ENCODE measurements around the gene NSF. TPM values are rescaled to one million over a fixed set of nuclear protein-coding genes. Genes with fewer than 3 reads are reported as not detected.
"Not testable (repeated sequence)": the region's sequence is repeated elsewhere in the genome, so short reads cannot be mapped to it uniquely, and the experiment has no call there.

Gene NSF
- total and polyA plus RNA-seq, 4 experiments from 2014 or later, result 14.6 to 67.3 (median 43.9) TPM

GRCh38 chr17:46683653-46684052 is 93.2 kb downstream of the NSF start:
- H3K27me3 ChIP-seq (ENCODE audit: insufficient read depth, low read length); H3K9me3 Mint-ChIP-seq; H3K27me3 Mint-ChIP-seq; H3K36me3 ChIP-seq (ENCODE audit: insufficient read depth, low read length); POLR2A ChIA-PET (ENCODE audit: partially characterized antibody); H3K9me3 ChIP-seq (ENCODE audit: control insufficient read depth in 1 of 2, low read length in 2 of 2); H3K27ac ChIP-seq (ENCODE audit: low read depth, low read length); H3K27ac Mint-ChIP-seq; H3K4me1 ChIP-seq (ENCODE audit: insufficient read depth, low read length); H3K4me3 ChIP-seq (ENCODE audit: low read length in 2 of 2); H3K4me3 Mint-ChIP-seq; intact Hi-C loops (cut with micrococcal nuclease); CTCF ChIA-PET (ENCODE audit: partially characterized antibody); H3K4me1 Mint-ChIP-seq; H3K36me3 Mint-ChIP-seq; DNase-seq: not testable (repeated sequence)

- DNase-seq, result not testable (repeated sequence)
Measured at GRCh38 chr17:46685284-46685683, 94.8 kb downstream of the NSF start.

GRCh38 chr17:46692196-46692595 is 101.7 kb downstream of the NSF start:
- H3K36me3 ChIP-seq (ENCODE audit: insufficient read depth, low read length); H3K36me3 Mint-ChIP-seq; H3K4me3 ChIP-seq (ENCODE audit: low read length in 2 of 2); H3K4me1 ChIP-seq (ENCODE audit: insufficient read depth, low read length); H3K27me3 Mint-ChIP-seq; H3K27ac Mint-ChIP-seq; H3K27ac ChIP-seq (ENCODE audit: low read depth, low read length); H3K9me3 Mint-ChIP-seq; CTCF ChIA-PET (ENCODE audit: partially characterized antibody); H3K4me3 Mint-ChIP-seq; intact Hi-C loops (cut with micrococcal nuclease); H3K4me1 Mint-ChIP-seq; H3K27me3 ChIP-seq (ENCODE audit: insufficient read depth, low read length); DNase-seq; H3K9me3 ChIP-seq (ENCODE audit: control insufficient read depth in 1 of 2, low read length in 2 of 2); POLR2A ChIA-PET (ENCODE audit: partially characterized antibody): not testable (repeated sequence)

More at GRCh38 chr17:46685284-46685683, 94.8 kb downstream of the NSF start:
- H3K27ac Mint-ChIP-seq; H3K27ac ChIP-seq (ENCODE audit: low read depth, low read length); H3K9me3 Mint-ChIP-seq; H3K4me1 ChIP-seq (ENCODE audit: insufficient read depth, low read length); CTCF ChIA-PET (ENCODE audit: partially characterized antibody); H3K27me3 ChIP-seq (ENCODE audit: insufficient read depth, low read length); H3K36me3 ChIP-seq (ENCODE audit: insufficient read depth, low read length); H3K4me1 Mint-ChIP-seq; H3K9me3 ChIP-seq (ENCODE audit: control insufficient read depth in 1 of 2, low read length in 2 of 2); H3K4me3 Mint-ChIP-seq; H3K4me3 ChIP-seq (ENCODE audit: low read length in 2 of 2); POLR2A ChIA-PET (ENCODE audit: partially characterized antibody); H3K36me3 Mint-ChIP-seq; H3K27me3 Mint-ChIP-seq; intact Hi-C loops (cut with micrococcal nuclease): not testable (repeated sequence)

GRCh38 chr17:46693283-46693682 is 102.8 kb downstream of the NSF start:
- H3K4me3 Mint-ChIP-seq; H3K27me3 Mint-ChIP-seq; H3K36me3 ChIP-seq (ENCODE audit: insufficient read depth, low read length); H3K4me1 Mint-ChIP-seq; intact Hi-C loops (cut with micrococcal nuclease); H3K27me3 ChIP-seq (ENCODE audit: insufficient read depth, low read length); H3K27ac Mint-ChIP-seq; H3K4me3 ChIP-seq (ENCODE audit: low read length in 2 of 2); H3K27ac ChIP-seq (ENCODE audit: low read depth, low read length); H3K4me1 ChIP-seq (ENCODE audit: insufficient read depth, low read length); CTCF ChIA-PET (ENCODE audit: partially characterized antibody); H3K9me3 Mint-ChIP-seq; DNase-seq; POLR2A ChIA-PET (ENCODE audit: partially characterized antibody); H3K9me3 ChIP-seq (ENCODE audit: control insufficient read depth in 1 of 2, low read length in 2 of 2); H3K36me3 Mint-ChIP-seq: not testable (repeated sequence)

- POLR2A ChIA-PET (ENCODE audit: partially characterized antibody), result not testable (repeated sequence)
Measured at GRCh38 chr17:46696522-46696921, 106.1 kb downstream of the NSF start.

GRCh38 chr17:46699014-46699413 is 108.5 kb downstream of the NSF start:
- H3K27ac ChIP-seq (ENCODE audit: low read depth, low read length); H3K4me3 ChIP-seq (ENCODE audit: low read length in 2 of 2); H3K4me3 Mint-ChIP-seq; H3K27me3 ChIP-seq (ENCODE audit: insufficient read depth, low read length); CTCF ChIA-PET (ENCODE audit: partially characterized antibody); POLR2A ChIA-PET (ENCODE audit: partially characterized antibody); H3K4me1 ChIP-seq (ENCODE audit: insufficient read depth, low read length); H3K9me3 ChIP-seq (ENCODE audit: control insufficient read depth in 1 of 2, low read length in 2 of 2); H3K27me3 Mint-ChIP-seq; H3K36me3 ChIP-seq (ENCODE audit: insufficient read depth, low read length); DNase-seq; H3K27ac Mint-ChIP-seq; intact Hi-C loops (cut with micrococcal nuclease); H3K9me3 Mint-ChIP-seq; H3K36me3 Mint-ChIP-seq; H3K4me1 Mint-ChIP-seq: not testable (repeated sequence)

More at GRCh38 chr17:46696522-46696921, 106.1 kb downstream of the NSF start:
- H3K9me3 Mint-ChIP-seq; H3K27me3 Mint-ChIP-seq; CTCF ChIA-PET (ENCODE audit: partially characterized antibody); H3K4me1 Mint-ChIP-seq; H3K9me3 ChIP-seq (ENCODE audit: control insufficient read depth in 1 of 2, low read length in 2 of 2); DNase-seq; H3K27me3 ChIP-seq (ENCODE audit: insufficient read depth, low read length); H3K27ac Mint-ChIP-seq; H3K4me3 Mint-ChIP-seq; H3K36me3 Mint-ChIP-seq; H3K27ac ChIP-seq (ENCODE audit: low read depth, low read length); H3K4me1 ChIP-seq (ENCODE audit: insufficient read depth, low read length); H3K36me3 ChIP-seq (ENCODE audit: insufficient read depth, low read length); intact Hi-C loops (cut with micrococcal nuclease); H3K4me3 ChIP-seq (ENCODE audit: low read length in 2 of 2): not testable (repeated sequence)

GRCh38 chr17:46717999-46718398 is 127.5 kb downstream of the NSF start:
- Histone ChIP-seq H3K9me3 (ENCODE audit: control insufficient read depth in 1 of 2, low read length in 2 of 2) (no peaks in the 10 kb centered on the region), H3K4me1 (ENCODE audit: insufficient read depth, low read length) (no peaks in the 10 kb centered on the region), H3K27me3 (ENCODE audit: insufficient read depth, low read length) (no peaks in the 10 kb centered on the region), H3K27ac (ENCODE audit: low read depth, low read length) (no peak overlapping the region), H3K4me3 (ENCODE audit: low read length in 2 of 2) (no peak overlapping the region), H3K36me3 (ENCODE audit: insufficient read depth, low read length) (peaks cover 13% of the 10 kb centered on the region)
- peaks cover 38 to 51% of the 10 kb centered on the region in 2 donors for H3K36me3 Mint-ChIP-seq
- H3K4me1 Mint-ChIP-seq, result peaks cover 3 to 10% (median 7%) of the 10 kb centered on the region in 4 donors
- no peak for DNase-seq
- H3K9me3 Mint-ChIP-seq, result no peaks in the 10 kb centered on the region
- ChIA-PET POLR2A (ENCODE audit: partially characterized antibody) (no interaction called here), CTCF (ENCODE audit: partially characterized antibody) (no interaction called here)
- no peak overlapping the region for H3K27ac Mint-ChIP-seq
- no peak overlapping the region for H3K4me3 Mint-ChIP-seq
- intact Hi-C loops (cut with micrococcal nuclease), result no loop called here
- H3K27me3 Mint-ChIP-seq, result no peaks in the 10 kb centered on the region

- H3K27ac ChIP-seq (ENCODE audit: low read depth, low read length), result no peak overlapping the region
- no peak for DNase-seq
- H3K4me1 ChIP-seq (ENCODE audit: insufficient read depth, low read length), result no peaks in the 10 kb centered on the region
- H3K36me3 Mint-ChIP-seq, result peaks cover 33 to 40% of the 10 kb centered on the region in 2 donors
- POLR2A ChIA-PET (ENCODE audit: partially characterized antibody), result no interaction called here
- CTCF ChIA-PET (ENCODE audit: partially characterized antibody), result no interaction called here
- no peaks in the 10 kb centered on the region for H3K9me3 ChIP-seq (ENCODE audit: control insufficient read depth in 1 of 2, low read length in 2 of 2)
- no peak overlapping the region for H3K4me3 ChIP-seq (ENCODE audit: low read length in 2 of 2)
- intact Hi-C loops (cut with micrococcal nuclease), result no loop called here
- peaks cover 0 to 1% (median 0%) of the 10 kb centered on the region in 8 donors for H3K9me3 Mint-ChIP-seq
- H3K4me3 Mint-ChIP-seq, result no peak overlapping the region
- no peak overlapping the region for H3K27ac Mint-ChIP-seq
- no peaks in the 10 kb centered on the region for H3K4me1 Mint-ChIP-seq
- H3K27me3 Mint-ChIP-seq, result no peaks in the 10 kb centered on the region
- no peaks in the 10 kb centered on the region for H3K27me3 ChIP-seq (ENCODE audit: insufficient read depth, low read length)
- peaks cover 10% of the 10 kb centered on the region for H3K36me3 ChIP-seq (ENCODE audit: insufficient read depth, low read length)
Measured at GRCh38 chr17:46719891-46720290, 129.4 kb downstream of the NSF start.

All from CD4-positive, alpha-beta memory T cell (primary cell).